ENCODE data around the gene FCHSD1.

FCHSD1 gene

DNA sequence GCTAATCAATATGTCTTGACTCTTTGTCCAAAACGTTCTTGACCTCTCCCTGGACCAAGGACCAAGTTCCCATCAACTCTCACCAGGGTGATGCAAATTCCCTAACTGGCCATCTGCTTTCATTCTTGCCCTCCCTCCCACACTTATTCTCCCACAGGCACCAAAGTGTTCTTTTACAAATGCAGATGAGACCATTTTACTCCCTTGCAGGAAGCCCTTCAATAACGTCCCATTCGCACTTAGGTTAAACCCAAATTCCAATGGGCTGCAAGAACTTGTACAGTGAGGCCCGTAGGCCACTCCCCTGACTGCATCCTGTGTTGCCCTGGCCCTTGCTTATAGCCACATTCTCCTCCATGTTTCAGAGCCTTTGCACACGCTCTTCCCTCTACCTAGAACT, 23.5 kb upstream of the FCHSD1 start:
- no peaks in the 10 kb centered on the region for H3K27me3 ChIP-seq (ENCODE audit: insufficient read depth, low read length, poor library complexity)
- H3K9ac ChIP-seq (ENCODE audit: low read depth, low read length): no peak overlapping the region
- no peaks in the 10 kb centered on the region for H3K36me3 ChIP-seq (ENCODE audit: insufficient read depth, low read length)
- TF ChIP-seq, protein P1, sequence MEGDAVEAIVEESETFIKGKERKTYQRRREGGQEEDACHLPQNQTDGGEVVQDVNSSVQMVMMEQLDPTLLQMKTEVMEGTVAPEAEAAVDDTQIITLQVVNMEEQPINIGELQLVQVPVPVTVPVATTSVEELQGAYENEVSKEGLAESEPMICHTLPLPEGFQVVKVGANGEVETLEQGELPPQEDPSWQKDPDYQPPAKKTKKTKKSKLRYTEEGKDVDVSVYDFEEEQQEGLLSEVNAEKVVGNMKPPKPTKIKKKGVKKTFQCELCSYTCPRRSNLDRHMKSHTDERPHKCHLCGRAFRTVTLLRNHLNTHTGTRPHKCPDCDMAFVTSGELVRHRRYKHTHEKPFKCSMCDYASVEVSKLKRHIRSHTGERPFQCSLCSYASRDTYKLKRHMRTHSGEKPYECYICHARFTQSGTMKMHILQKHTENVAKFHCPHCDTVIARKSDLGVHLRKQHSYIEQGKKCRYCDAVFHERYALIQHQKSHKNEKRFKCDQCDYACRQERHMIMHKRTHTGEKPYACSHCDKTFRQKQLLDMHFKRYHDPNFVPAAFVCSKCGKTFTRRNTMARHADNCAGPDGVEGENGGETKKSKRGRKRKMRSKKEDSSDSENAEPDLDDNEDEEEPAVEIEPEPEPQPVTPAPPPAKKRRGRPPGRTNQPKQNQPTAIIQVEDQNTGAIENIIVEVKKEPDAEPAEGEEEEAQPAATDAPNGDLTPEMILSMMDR (IDR thresholded peaks at IDR 0.05; ENCODE audit: borderline replicate concordance, extremely low read depth, low read length, poor library complexity, severe bottlenecking): no peak
- no peak for TF ChIP-seq EZH2 (IDR thresholded peaks at IDR 0.05; ENCODE audit: borderline replicate concordance, low read depth, low read length, severe bottlenecking)
- H3K9me3 ChIP-seq (ENCODE audit: insufficient read depth, low read length, severe bottlenecking): no peaks in the 10 kb centered on the region
- no peaks in the 10 kb centered on the region for H3K4me1 ChIP-seq (ENCODE audit: insufficient read depth, low read length)
- DNase-seq: no peak
- no peak overlapping the region for H2AFZ ChIP-seq (ENCODE audit: low read depth, low read length)
- ATAC-seq (ENCODE audit: insufficient read depth, low read depth): no peak
- no peaks in the 10 kb centered on the region for H4K20me1 ChIP-seq (ENCODE audit: insufficient read depth, low read length)
- H3K4me2 ChIP-seq (ENCODE audit: insufficient read depth, low read length): no peak overlapping the region
- no peak overlapping the region for H3K4me3 ChIP-seq (ENCODE audit: low read depth in 1 of 2, low read length in 2 of 2)
- no peak overlapping the region for H3K27ac ChIP-seq (ENCODE audit: low read length)
- H3K79me2 ChIP-seq (ENCODE audit: insufficient read depth, low read length): no peaks in the 10 kb centered on the region

DNA sequence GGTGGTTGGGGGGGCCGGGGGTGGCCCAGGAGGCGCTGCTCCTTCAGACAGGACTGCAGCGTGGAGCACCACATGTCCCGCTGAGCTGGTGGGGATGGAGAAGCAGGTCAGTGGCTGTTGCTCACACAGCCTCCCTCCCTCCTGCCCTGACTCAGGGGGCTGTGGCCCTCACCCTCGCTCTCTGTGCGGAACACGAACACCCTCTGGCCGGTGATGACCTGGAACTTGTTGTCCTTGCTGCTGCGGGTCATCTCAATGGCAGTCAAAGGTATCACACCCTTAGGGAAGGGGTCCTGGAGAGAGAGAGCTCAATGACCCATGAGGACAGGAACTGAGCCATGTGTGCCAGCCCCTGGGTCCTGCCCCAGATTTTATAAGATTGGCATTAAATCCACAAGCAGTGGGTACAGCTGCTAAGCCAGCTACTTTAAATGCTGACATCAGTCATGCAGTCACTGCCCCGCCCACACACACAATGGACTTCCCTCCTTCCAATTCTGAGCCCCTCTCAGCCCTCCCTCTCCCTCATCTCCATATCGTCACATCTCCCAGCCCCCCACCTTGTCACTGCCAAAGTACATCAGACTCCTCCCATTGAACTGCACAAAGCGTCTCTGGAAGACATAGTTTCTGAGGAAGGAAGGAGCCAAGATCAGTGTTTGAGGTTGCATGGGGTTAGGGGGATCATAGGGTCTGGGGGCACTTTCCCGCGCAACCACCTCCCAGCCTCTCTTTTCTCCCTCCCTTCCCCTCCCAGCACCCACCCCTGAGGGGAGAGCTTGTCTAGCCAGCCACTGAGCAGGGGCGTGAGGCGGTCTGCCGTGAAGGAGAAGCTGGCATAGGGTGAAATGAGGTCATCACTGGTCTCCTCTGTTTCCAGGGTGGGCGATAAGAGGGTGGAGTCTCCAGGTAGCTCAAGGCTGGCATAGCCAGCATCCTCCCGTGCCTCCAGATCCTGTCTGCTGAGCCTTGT, 21.9 kb upstream of the FCHSD1 start:
- no peaks in the 10 kb centered on the region for H3K4me1 ChIP-seq (ENCODE audit: insufficient read depth, low read length)
- peak; percentile 52; the same call in 2 of the 3 replicates for ATAC-seq (ENCODE audit: insufficient read depth, low read depth)
- H3K27ac ChIP-seq (ENCODE audit: low read length): no peak overlapping the region
- H3K9ac ChIP-seq (ENCODE audit: low read depth, low read length): no peak overlapping the region
- TF ChIP-seq, protein P1 (IDR thresholded peaks at IDR 0.05; ENCODE audit: borderline replicate concordance, extremely low read depth, low read length, poor library complexity, severe bottlenecking): no peak
- no peak for TF ChIP-seq EZH2 (IDR thresholded peaks at IDR 0.05; ENCODE audit: borderline replicate concordance, low read depth, low read length, severe bottlenecking)
- no peaks in the 10 kb centered on the region for H3K36me3 ChIP-seq (ENCODE audit: insufficient read depth, low read length)
- H3K9me3 ChIP-seq (ENCODE audit: insufficient read depth, low read length, severe bottlenecking): no peaks in the 10 kb centered on the region
- no peaks in the 10 kb centered on the region for H3K79me2 ChIP-seq (ENCODE audit: insufficient read depth, low read length)
- H2AFZ ChIP-seq (ENCODE audit: low read depth, low read length): no peak overlapping the region
- DNase-seq: peak; percentile 32
- no peaks in the 10 kb centered on the region for H3K27me3 ChIP-seq (ENCODE audit: insufficient read depth, low read length, poor library complexity)
- H3K4me3 ChIP-seq (ENCODE audit: low read depth in 1 of 2, low read length in 2 of 2): no peak overlapping the region
- H3K4me2 ChIP-seq (ENCODE audit: insufficient read depth, low read length): no peak overlapping the region
- H4K20me1 ChIP-seq (ENCODE audit: insufficient read depth, low read length): no peaks in the 10 kb centered on the region

DNA sequence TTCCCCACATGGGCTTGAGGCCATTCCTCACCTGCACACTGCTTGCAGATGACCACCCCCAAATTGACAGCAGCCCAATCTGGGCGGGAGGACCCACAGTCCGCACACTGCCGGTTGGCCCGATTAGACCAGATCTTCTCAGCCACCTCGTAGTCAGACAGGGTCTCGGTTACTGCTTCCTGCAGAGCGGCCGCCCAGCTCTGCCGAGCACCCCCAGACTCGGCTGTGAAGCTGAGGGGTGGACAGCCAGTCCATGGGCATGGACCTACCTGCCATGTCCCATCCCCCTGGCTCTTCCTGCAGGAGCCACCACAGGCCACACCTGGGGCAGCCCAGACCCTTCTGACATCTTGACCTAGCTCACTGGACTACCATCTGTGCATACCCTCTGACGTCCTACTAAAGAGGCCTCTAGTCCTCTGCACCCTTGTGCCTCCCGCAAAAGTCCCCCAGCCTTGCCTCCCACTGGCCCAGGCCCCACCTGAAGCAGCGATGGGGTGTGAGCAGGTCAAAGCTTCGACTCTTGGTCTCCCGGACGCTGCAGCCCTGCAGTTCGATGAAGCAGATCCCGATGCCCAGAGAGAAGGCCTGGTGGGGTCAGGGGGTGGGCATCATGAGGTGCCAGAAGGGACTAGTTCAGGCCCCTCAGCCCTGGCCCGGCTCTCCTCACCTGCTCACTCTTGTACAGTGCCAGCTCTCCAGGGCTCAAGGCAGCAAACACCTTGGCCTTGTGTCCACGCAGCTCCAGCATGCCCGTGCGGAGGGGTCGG, 21.0 kb upstream of the FCHSD1 start:
- Histone ChIP-seq H3K9ac (ENCODE audit: low read depth, low read length) (no peak overlapping the region), H3K4me1 (ENCODE audit: insufficient read depth, low read length) (no peaks in the 10 kb centered on the region), H3K79me2 (ENCODE audit: insufficient read depth, low read length) (no peaks in the 10 kb centered on the region), H2AFZ (ENCODE audit: low read depth, low read length) (no peak overlapping the region), H3K36me3 (ENCODE audit: insufficient read depth, low read length) (no peaks in the 10 kb centered on the region), H3K27ac (ENCODE audit: low read length) (no peak overlapping the region), H4K20me1 (ENCODE audit: insufficient read depth, low read length) (no peaks in the 10 kb centered on the region), H3K4me2 (ENCODE audit: insufficient read depth, low read length) (no peak overlapping the region), H3K27me3 (ENCODE audit: insufficient read depth, low read length, poor library complexity) (no peaks in the 10 kb centered on the region), H3K4me3 (ENCODE audit: low read depth in 1 of 2, low read length in 2 of 2) (no peak overlapping the region), H3K9me3 (ENCODE audit: insufficient read depth, low read length, severe bottlenecking) (no peaks in the 10 kb centered on the region)
- no peak for ATAC-seq (ENCODE audit: insufficient read depth, low read depth)
- TF ChIP-seq, protein P1 (IDR thresholded peaks at IDR 0.05; ENCODE audit: borderline replicate concordance, extremely low read depth, low read length, poor library complexity, severe bottlenecking): no peak
- TF ChIP-seq EZH2 (IDR thresholded peaks at IDR 0.05; ENCODE audit: borderline replicate concordance, low read depth, low read length, severe bottlenecking): no peak
- DNase-seq: no peak
